SK-N-MC (cell line): ENCODE results near the gene KCNT1.
A peak's percentile ranks its signal among the peaks of the same experiment; 100 is the strongest.

ENCODE experiments used
- DNase-seq: peaks from one replicate; pipeline ENCODE4 v3.0.0-alpha.2; 2011; ENCODE audit warnings: low read depth, low spot score
- H3K27ac ChIP-seq: fragments of 200-600 bp; sonication (generic); 2 replicates; pipeline ENCODE4 v1.5.1; 2016; ENCODE audit warnings: mixed run types
- H3K36me3 ChIP-seq: fragments of 200-600 bp; sonication (generic); 2 replicates; pipeline ENCODE4 v1.6.1; 2017; ENCODE audit warnings: antibody characterized with exemption, low read length, mixed read lengths; ENCODE audit not compliant: insufficient read depth
- H3K4me3 ChIP-seq: fragments of 200-600 bp; sonication (generic); 2 replicates; pipeline ENCODE4 v1.5.1; 2016
- H3K9ac ChIP-seq: fragments of 200-600 bp; sonication (generic); 2 replicates; pipeline ENCODE4 v1.8.0; 2017; ENCODE audit warnings: mixed run types, mixed read lengths; ENCODE audit not compliant: insufficient read length
- H3K9me3 ChIP-seq: fragments of 200-600 bp; sonication (generic); 2 replicates; pipeline ENCODE4 v1.6.1; 2017; ENCODE audit warnings: low read depth, mild to moderate bottlenecking, antibody characterized with exemption, low read length, moderate library complexity, mixed read lengths
- EZH2 ChIP-seq: fragments of 200-600 bp; sonication (generic); IDR thresholded peaks from one replicate; pipeline ENCODE4 v1.6.1; 2017; ENCODE audit warnings: antibody characterized with exemption
- FOXP2 ChIP-seq: optimal IDR thresholded peaks from 2 replicates; pipeline ENCODE3; 2011; ENCODE audit warnings: mild to moderate bottlenecking, moderate library complexity; ENCODE audit not compliant: insufficient read depth; ENCODE audit errors: extremely low read length, control extremely low read depth
- POLR2AphosphoS5 ChIP-seq: IDR thresholded peaks from 2 replicates; pipeline ENCODE4 v1.6.1; 2012; ENCODE audit warnings: mild to moderate bottlenecking, low read depth, low read length, borderline replicate concordance

KCNT1 gene

GRCh38 chr9:135701959-135702721, at the start of gene KCNT1:
Gene KCNT1 (plus strand): TSS chr9:135702185. CDS start chr9:135702259, 74 bp downstream.
- DNase-seq, result no peak
- Histone ChIP-seq H3K9me3 (no peaks in the 10 kb centered on the region), H3K4me3 (peak within 1 kb of the TSS; percentile 70), H3K36me3 (no peaks in the 10 kb centered on the region), H3K27ac (no peak within 1 kb of the TSS), H3K9ac (no peak within 1 kb of the TSS)
- TF ChIP-seq EZH2 (no peak), FOXP2 (no peak), POLR2AphosphoS5 (no peak)

- DNase-seq, result no peak
- Histone ChIP-seq H3K9me3 (no peaks in the 10 kb centered on the region), H3K27ac (no peak overlapping the region), H3K4me3 (no peak overlapping the region), H3K36me3 (no peaks in the 10 kb centered on the region), H3K9ac (no peak overlapping the region)
- TF ChIP-seq FOXP2, result no peak
Observed at GRCh38 chr9:135655317-135655716, 46.7 kb upstream of the KCNT1 start.

GRCh38 chr9:135657416-135657815, 44.6 kb upstream of the KCNT1 start:
- TF ChIP-seq EZH2, result no peak
- TF ChIP-seq POLR2AphosphoS5, result no peak
- no peak for TF ChIP-seq FOXP2
- no peaks in the 10 kb centered on the region for H3K36me3 ChIP-seq

GRCh38 chr9:135659252-135659651, 42.7 kb upstream of the KCNT1 start:
- Histone ChIP-seq H3K9me3 (no peaks in the 10 kb centered on the region), H3K36me3 (no peaks in the 10 kb centered on the region), H3K9ac (no peak overlapping the region), H3K4me3 (no peak overlapping the region), H3K27ac (no peak overlapping the region)
- TF ChIP-seq POLR2AphosphoS5, result no peak
- TF ChIP-seq EZH2, result no peak
- TF ChIP-seq FOXP2, result no peak
- DNase-seq, result no peak

More at GRCh38 chr9:135657416-135657815, 44.6 kb upstream of the KCNT1 start:
- Histone ChIP-seq H3K4me3 (no peak overlapping the region), H3K9me3 (no peaks in the 10 kb centered on the region), H3K9ac (no peak overlapping the region), H3K27ac (no peak overlapping the region)
- DNase-seq, result no peak

- Histone ChIP-seq H3K27ac (no peak overlapping the region), H3K9ac (no peak overlapping the region), H3K4me3 (no peak overlapping the region), H3K9me3 (no peaks in the 10 kb centered on the region), H3K36me3 (no peaks in the 10 kb centered on the region)
- DNase-seq, result no peak
- TF ChIP-seq FOXP2, result no peak
- TF ChIP-seq EZH2, result no peak
- no peak for TF ChIP-seq POLR2AphosphoS5
Observed at GRCh38 chr9:135660407-135660806, 41.6 kb upstream of the KCNT1 start.

- Histone ChIP-seq H3K9ac (no peak overlapping the region), H3K27ac (no peak overlapping the region), H3K4me3 (no peak overlapping the region), H3K36me3 (no peaks in the 10 kb centered on the region), H3K9me3 (no peaks in the 10 kb centered on the region)
- no peak for TF ChIP-seq FOXP2
- no peak for TF ChIP-seq POLR2AphosphoS5
- TF ChIP-seq EZH2, result no peak
- no peak for DNase-seq
Observed at GRCh38 chr9:135661816-135662560, 40.0 kb upstream of the KCNT1 start.

- H3K27ac ChIP-seq, result no peak within 1 kb of the TSS
- H3K9me3 ChIP-seq, result no peaks in the 10 kb centered on the region
- no peak for DNase-seq
- H3K4me3 ChIP-seq, result no peak within 1 kb of the TSS
- H3K9ac ChIP-seq, result no peak within 1 kb of the TSS
- H3K36me3 ChIP-seq, result no peaks in the 10 kb centered on the region
- TF ChIP-seq EZH2, result no peak
- no peak for TF ChIP-seq POLR2AphosphoS5
- TF ChIP-seq FOXP2, result no peak
Observed at GRCh38 chr9:135662758-135663450, 39.1 kb upstream of the KCNT1 start, which contains the start of gene LCN9. Gene LCN9 (plus strand): TSS chr9:135663309. CDS start chr9:135663322, 13 bp downstream.

GRCh38 chr9:135663451-135663770, 38.6 kb upstream of the KCNT1 start:
- H3K4me3 ChIP-seq, result no peak overlapping the region
- no peaks in the 10 kb centered on the region for H3K9me3 ChIP-seq
- H3K9ac ChIP-seq, result no peak overlapping the region
- DNase-seq, result no peak
- no peaks in the 10 kb centered on the region for H3K36me3 ChIP-seq
- H3K27ac ChIP-seq, result no peak overlapping the region
- TF ChIP-seq EZH2, result no peak
- TF ChIP-seq POLR2AphosphoS5, result no peak
- TF ChIP-seq FOXP2, result no peak
